MM.1S (cell line): ENCODE results near the gene KCNIP4.

ENCODE experiments used
- DNase-seq: peaks from one replicate; pipeline ENCODE4 v3.0.0-alpha.2; 2015
- H2AFZ ChIP-seq: fragments of 300-600 bp; sonication (generic); 2 replicates; pipeline ENCODE4 v1.6.0; 2016; ENCODE audit warnings: antibody characterized with exemption, low read length
- H3F3A ChIP-seq: fragments of 300-600 bp; sonication (generic); 2 replicates; pipeline ENCODE4 v1.6.1; 2016; ENCODE audit warnings: mild to moderate bottlenecking, antibody characterized with exemption, low read length, moderate library complexity, mixed read lengths; ENCODE audit not compliant: insufficient read depth
- H3K27ac ChIP-seq: fragments of 300-600 bp; sonication (generic); 2 replicates; pipeline ENCODE4 v1.5.1; 2016; ENCODE audit warnings: mild to moderate bottlenecking, low read length
- H3K27me3 ChIP-seq: fragments of 300-600 bp; sonication (generic); replicated peaks from 2 replicates; pipeline ENCODE4 v1.6.0; 2016; ENCODE audit warnings: low read length; ENCODE audit not compliant: insufficient read depth
- H3K36me3 ChIP-seq: fragments of 300-600 bp; sonication (generic); replicated peaks from 2 replicates; pipeline ENCODE4 v1.6.1; 2016; ENCODE audit warnings: mild to moderate bottlenecking, low read length, mixed read lengths; ENCODE audit not compliant: insufficient read depth
- H3K4me1 ChIP-seq: fragments of 300-600 bp; sonication (generic); 2 replicates; pipeline ENCODE4 v1.6.1; 2016; ENCODE audit warnings: low read length, mixed read lengths
- H3K4me2 ChIP-seq: fragments of 300-600 bp; sonication (generic); 2 replicates; pipeline ENCODE4 v1.6.0; 2016; ENCODE audit warnings: low read depth, low read length
- H3K4me3 ChIP-seq: fragments of 300-600 bp; sonication (generic); 2 replicates; pipeline ENCODE4 v1.5.1; 2016; ENCODE audit warnings: low read length, mixed read lengths
- H3K79me2 ChIP-seq: fragments of 300-600 bp; sonication (generic); 2 replicates; pipeline ENCODE4 v1.6.1; 2016; ENCODE audit warnings: mixed run types, low read length, mixed read lengths
- H3K9ac ChIP-seq: fragments of 300-600 bp; sonication (generic); 2 replicates; pipeline ENCODE4 v1.6.1; 2016; ENCODE audit warnings: low read length, mixed read lengths
- H3K9me2 ChIP-seq: fragments of 300-600 bp; sonication (generic); replicated peaks from 2 replicates; pipeline ENCODE4 v1.6.1; 2016; ENCODE audit warnings: mild to moderate bottlenecking, low read length, mixed read lengths; ENCODE audit not compliant: insufficient read depth
- H3K9me3 ChIP-seq: fragments of 300-600 bp; sonication (generic); replicated peaks from 2 replicates; pipeline ENCODE4 v1.6.1; 2016; ENCODE audit warnings: mild to moderate bottlenecking, low read length, mixed read lengths; ENCODE audit not compliant: insufficient read depth
- H4K20me1 ChIP-seq: fragments of 300-600 bp; sonication (generic); 2 replicates; pipeline ENCODE4 v1.6.1; 2016; ENCODE audit warnings: mild to moderate bottlenecking, low read length, moderate library complexity, mixed read lengths; ENCODE audit not compliant: insufficient read depth
- EZH2 ChIP-seq: fragments of 300-600 bp; sonication (generic); optimal IDR thresholded peaks from 2 replicates; pipeline ENCODE3; 2017; ENCODE audit warnings: low read depth, mild to moderate bottlenecking, antibody characterized with exemption, low read length, mixed read lengths
- EZH2phosphoT487 ChIP-seq: fragments of 300-600 bp; sonication (generic); IDR thresholded peaks from 2 replicates; pipeline ENCODE4 v1.6.1; 2018; ENCODE audit warnings: antibody characterized with exemption, low read length
- TF ChIP-seq, protein P1 (sequence below): fragments of 300-600 bp; sonication (generic); IDR thresholded peaks from 2 replicates; pipeline ENCODE4 v1.5.1; 2016; ENCODE audit warnings: antibody characterized with exemption, low read length, mixed read lengths

KCNIP4 gene

DNA sequence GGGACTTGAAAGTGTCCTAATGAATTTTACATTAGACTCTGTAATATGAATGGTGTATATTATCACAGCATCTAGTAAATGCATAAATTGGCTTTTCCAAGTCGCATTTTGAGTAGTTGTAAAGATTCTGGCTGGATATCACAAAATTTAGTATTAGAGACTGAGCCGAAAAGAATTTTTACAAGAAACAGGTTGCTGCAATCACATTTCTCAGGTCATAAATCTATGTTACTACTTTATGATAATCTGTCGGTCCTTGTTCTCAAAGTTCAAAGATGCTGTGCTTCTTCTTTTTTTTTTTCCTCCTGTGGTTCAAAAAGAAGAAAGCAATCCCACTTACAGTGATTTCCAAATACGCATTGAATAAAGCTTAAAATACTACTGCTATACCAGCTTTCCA is 253.4 kb downstream of the KCNIP4 start:
- Histone ChIP-seq H3F3A (no peaks in the 10 kb centered on the region), H3K9ac (no peak overlapping the region), H3K27ac (no peak overlapping the region), H2AFZ (no peak overlapping the region), H3K79me2 (no peaks in the 10 kb centered on the region), H3K9me3 (no peaks in the 10 kb centered on the region), H3K27me3 (no peaks in the 10 kb centered on the region), H3K4me2 (no peak overlapping the region), H3K4me3 (no peak overlapping the region), H3K9me2 (no peaks in the 10 kb centered on the region), H3K36me3 (no peaks in the 10 kb centered on the region), H3K4me1 (no peaks in the 10 kb centered on the region), H4K20me1 (no peaks in the 10 kb centered on the region)
- TF ChIP-seq EZH2phosphoT487 (no peak), EZH2 (no peak)
- TF ChIP-seq, protein P1, sequence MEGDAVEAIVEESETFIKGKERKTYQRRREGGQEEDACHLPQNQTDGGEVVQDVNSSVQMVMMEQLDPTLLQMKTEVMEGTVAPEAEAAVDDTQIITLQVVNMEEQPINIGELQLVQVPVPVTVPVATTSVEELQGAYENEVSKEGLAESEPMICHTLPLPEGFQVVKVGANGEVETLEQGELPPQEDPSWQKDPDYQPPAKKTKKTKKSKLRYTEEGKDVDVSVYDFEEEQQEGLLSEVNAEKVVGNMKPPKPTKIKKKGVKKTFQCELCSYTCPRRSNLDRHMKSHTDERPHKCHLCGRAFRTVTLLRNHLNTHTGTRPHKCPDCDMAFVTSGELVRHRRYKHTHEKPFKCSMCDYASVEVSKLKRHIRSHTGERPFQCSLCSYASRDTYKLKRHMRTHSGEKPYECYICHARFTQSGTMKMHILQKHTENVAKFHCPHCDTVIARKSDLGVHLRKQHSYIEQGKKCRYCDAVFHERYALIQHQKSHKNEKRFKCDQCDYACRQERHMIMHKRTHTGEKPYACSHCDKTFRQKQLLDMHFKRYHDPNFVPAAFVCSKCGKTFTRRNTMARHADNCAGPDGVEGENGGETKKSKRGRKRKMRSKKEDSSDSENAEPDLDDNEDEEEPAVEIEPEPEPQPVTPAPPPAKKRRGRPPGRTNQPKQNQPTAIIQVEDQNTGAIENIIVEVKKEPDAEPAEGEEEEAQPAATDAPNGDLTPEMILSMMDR, result no peak
- no peak for DNase-seq

DNA sequence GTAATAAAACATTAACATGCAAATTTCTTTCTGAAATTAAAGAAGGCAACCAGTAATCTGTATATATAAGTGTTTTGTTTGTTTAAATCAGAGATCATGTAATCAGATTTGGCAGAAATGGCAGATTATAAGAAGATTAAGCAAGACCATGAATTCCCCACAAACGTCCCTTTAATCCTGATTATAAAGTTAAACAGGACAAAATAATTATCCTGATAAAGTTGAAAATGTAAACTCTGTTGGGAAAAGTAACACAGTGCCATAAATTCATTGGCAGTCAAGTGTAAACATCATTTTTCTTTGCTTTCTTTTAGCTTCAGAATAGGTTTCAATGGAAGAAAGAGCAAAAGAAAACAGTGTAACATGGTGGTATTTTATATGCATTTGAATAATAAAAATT is 256.3 kb downstream of the KCNIP4 start:
- Histone ChIP-seq H3K4me1 (no peaks in the 10 kb centered on the region), H3K4me3 (no peak overlapping the region), H3K27ac (no peak overlapping the region), H3K9me2 (no peaks in the 10 kb centered on the region), H3K36me3 (no peaks in the 10 kb centered on the region), H2AFZ (no peak overlapping the region), H3K9ac (no peak overlapping the region), H3K4me2 (no peak overlapping the region), H3F3A (no peaks in the 10 kb centered on the region), H3K27me3 (no peaks in the 10 kb centered on the region), H3K79me2 (no peaks in the 10 kb centered on the region), H3K9me3 (no peaks in the 10 kb centered on the region), H4K20me1 (no peaks in the 10 kb centered on the region)
- TF ChIP-seq, protein P1, result no peak
- TF ChIP-seq EZH2phosphoT487 (no peak), EZH2 (no peak)
- no peak for DNase-seq

DNA sequence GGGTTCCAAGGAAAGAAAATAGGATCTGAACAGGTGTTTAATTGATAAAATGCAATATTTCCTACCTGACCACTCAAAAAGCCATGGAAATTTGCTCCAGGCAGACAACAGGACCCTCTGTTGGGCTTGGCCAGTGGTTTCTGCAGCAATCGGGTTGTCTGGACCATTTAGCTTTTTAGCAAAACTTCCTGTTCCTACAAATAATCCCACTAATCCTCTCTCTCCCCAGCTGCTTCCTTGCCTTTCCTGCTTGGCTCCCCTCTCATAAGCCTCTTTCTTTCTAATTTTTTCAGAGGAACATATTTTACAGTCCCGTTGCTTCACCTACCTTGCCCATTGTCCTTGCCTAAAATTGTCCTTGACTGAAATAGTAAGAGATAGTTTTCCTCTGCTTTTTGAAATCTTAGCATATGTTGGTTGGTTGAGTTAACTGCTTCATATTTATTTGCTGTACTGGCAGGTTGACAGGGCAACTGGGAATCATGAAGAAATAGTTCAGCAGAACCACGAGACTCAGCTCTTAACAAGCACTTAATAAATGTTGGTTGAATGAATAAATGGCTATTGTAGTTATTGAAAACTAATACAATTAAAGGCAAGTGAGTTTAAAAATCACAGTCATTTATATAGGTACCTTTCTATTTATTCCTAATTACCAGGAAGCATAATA is 259.8 kb downstream of the KCNIP4 start:
- H3K4me2 ChIP-seq, result no peak overlapping the region
- H2AFZ ChIP-seq, result no peak overlapping the region
- no peaks in the 10 kb centered on the region for H3K9me3 ChIP-seq
- no peaks in the 10 kb centered on the region for H3K27me3 ChIP-seq
- no peaks in the 10 kb centered on the region for H3K9me2 ChIP-seq
- H3K27ac ChIP-seq, result no peak overlapping the region
- no peak overlapping the region for H3K4me3 ChIP-seq
- TF ChIP-seq, protein P1, result no peak
- TF ChIP-seq EZH2, result no peak
- no peak for TF ChIP-seq EZH2phosphoT487
- no peaks in the 10 kb centered on the region for H3K36me3 ChIP-seq
- no peaks in the 10 kb centered on the region for H4K20me1 ChIP-seq
- H3K4me1 ChIP-seq, result no peaks in the 10 kb centered on the region
- H3K79me2 ChIP-seq, result no peaks in the 10 kb centered on the region
- H3K9ac ChIP-seq, result no peak overlapping the region
- no peaks in the 10 kb centered on the region for H3F3A ChIP-seq
- no peak for DNase-seq
